HFF-Myc (cell line): ENCODE data around the gene EPHA4.

Experiments used
- DNase-seq: peaks from one replicate; pipeline ENCODE4 v3.0.0-alpha.2; 2011; ENCODE audit warnings: low read depth; ENCODE audit errors: extremely low read depth
- H3K4me3 ChIP-seq: replicated peaks from 2 replicates; pipeline ENCODE4 v1.5.1; 2011; ENCODE audit warnings: low read depth, mild to moderate bottlenecking, control low read depth, low read length
- CTCF ChIP-seq: IDR thresholded peaks from 2 replicates; pipeline ENCODE4 v1.5.1; 2012; ENCODE audit warnings: mild to moderate bottlenecking, low read depth, low read length, control low read depth; ENCODE audit errors: missing control alignments

EPHA4 gene

GRCh38 chr2:221476195-221476594 lies 95.9 kb downstream of the EPHA4 start:
- H3K4me3 ChIP-seq = no peak overlapping the region
- TF ChIP-seq CTCF = no peak
- DNase-seq = no peak

- no peak for DNase-seq
- TF ChIP-seq CTCF = no peak
- H3K4me3 ChIP-seq = no peak overlapping the region
Observed at GRCh38 chr2:221473451-221473850, 98.7 kb downstream of the EPHA4 start.

DNA sequence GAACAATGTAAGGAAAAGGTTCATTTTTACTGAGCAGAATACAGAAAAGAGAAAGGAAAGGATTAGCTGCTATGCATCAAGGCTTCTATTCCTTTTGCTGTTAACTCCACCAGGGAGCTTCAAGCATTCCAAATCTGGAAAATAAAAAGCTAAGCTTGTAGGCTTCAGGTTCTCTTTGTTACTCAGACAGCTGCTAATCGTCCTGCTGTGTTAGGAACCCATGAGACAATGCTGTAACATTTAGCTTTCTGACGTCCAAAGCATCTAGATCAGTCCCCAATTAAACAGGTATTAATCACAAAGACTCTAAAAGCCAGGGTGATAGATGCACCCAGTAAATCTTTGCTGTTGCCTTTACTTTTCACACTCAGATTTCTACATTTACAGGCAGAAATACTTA lies 103.8 kb downstream of the EPHA4 start:
- DNase-seq = no peak
- H3K4me3 ChIP-seq = no peak overlapping the region
- TF ChIP-seq CTCF = no peak

DNA sequence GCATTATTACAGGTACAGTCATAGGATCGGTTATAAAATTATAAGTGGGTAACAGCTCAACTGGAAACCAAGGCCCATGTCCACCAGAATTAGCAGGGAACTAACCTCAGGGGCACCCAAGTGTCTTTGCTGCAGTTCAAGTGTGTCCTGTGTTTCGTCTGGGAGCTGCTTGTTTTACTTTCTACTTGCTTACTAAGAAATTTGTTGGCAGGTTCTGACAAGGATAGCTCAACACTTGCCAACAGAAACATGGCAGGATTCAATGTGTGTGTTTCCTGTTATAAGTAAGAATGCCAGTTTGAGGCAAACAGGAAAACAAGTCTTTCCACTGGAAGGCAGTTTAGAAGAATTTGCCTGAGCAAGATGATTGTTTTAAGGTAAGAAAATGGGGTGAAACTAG lies 104.5 kb downstream of the EPHA4 start:
- no peak overlapping the region for H3K4me3 ChIP-seq
- DNase-seq = no peak
- no peak for TF ChIP-seq CTCF

- DNase-seq = no peak
- no peak for TF ChIP-seq CTCF
- no peak overlapping the region for H3K4me3 ChIP-seq
Observed at GRCh38 chr2:221466744-221467143, 105.4 kb downstream of the EPHA4 start.

GRCh38 chr2:221465776-221466175 lies 106.3 kb downstream of the EPHA4 start:
- no peak for DNase-seq
- TF ChIP-seq CTCF = no peak
- no peak overlapping the region for H3K4me3 ChIP-seq

DNA sequence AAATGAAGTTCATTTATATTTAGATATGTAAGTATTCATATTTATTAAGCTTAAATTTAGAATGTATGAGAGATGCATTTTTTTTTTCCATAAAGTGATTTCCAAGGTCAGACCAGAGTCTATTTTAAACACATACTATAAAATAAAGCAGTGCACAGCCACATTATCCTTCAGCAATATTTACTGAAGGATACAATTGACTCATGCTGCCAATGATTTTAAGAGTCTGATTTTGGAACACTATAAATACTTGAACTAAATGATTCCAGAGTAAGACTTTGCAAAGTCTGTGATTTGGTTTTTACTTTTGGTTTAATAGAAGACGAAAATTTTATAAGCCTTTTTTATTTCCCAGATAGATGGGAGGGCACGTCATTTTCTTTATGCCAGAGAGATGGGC lies 107.1 kb downstream of the EPHA4 start:
- no peak for DNase-seq
- no peak for TF ChIP-seq CTCF
- no peak overlapping the region for H3K4me3 ChIP-seq
